ENCODE data around the gene BTBD18.

BTBD18 gene

GRCh38 chr11:57775491-57775890 lies 23.9 kb upstream of the BTBD18 start:
- no peak for DNase-seq (ENCODE audit: low spot score)

GRCh38 chr11:57773026-57773598 lies 21.5 kb upstream of the BTBD18 start:
- DNase-seq (ENCODE audit: low spot score): no peak

GRCh38 chr11:57772562-57772961 lies 20.9 kb upstream of the BTBD18 start:
- DNase-seq (ENCODE audit: low spot score): no peak

- no peak for DNase-seq (ENCODE audit: low spot score)
Observed at GRCh38 chr11:57771365-57771764, 19.7 kb upstream of the BTBD18 start.

- DNase-seq (ENCODE audit: low spot score): no peak
Observed at GRCh38 chr11:57770793-57771192, 19.2 kb upstream of the BTBD18 start.

- DNase-seq (ENCODE audit: low spot score): no peak
Observed at GRCh38 chr11:57764972-57765371, 13.4 kb upstream of the BTBD18 start.

- no peak for DNase-seq (ENCODE audit: low spot score)
Observed at GRCh38 chr11:57764566-57764965, 12.9 kb upstream of the BTBD18 start.

GRCh38 chr11:57764021-57764420 lies 12.4 kb upstream of the BTBD18 start:
- no peak for DNase-seq (ENCODE audit: low spot score)

GRCh38 chr11:57763568-57763967 lies 11.9 kb upstream of the BTBD18 start:
- no peak for DNase-seq (ENCODE audit: low spot score)

GRCh38 chr11:57762235-57762861 lies 10.7 kb upstream of the BTBD18 start:
- DNase-seq (ENCODE audit: low spot score): no peak

GRCh38 chr11:57761301-57762234 lies 9.9 kb upstream of the BTBD18 start, which contains the start of gene CTNND1:
Gene CTNND1 (plus strand): TSS chr11:57761802. CDS start chr11:57791479, 29,677 bp downstream.
- DNase-seq (ENCODE audit: low spot score): no peak

- no peak for DNase-seq (ENCODE audit: low spot score)
Observed at GRCh38 chr11:57758174-57758573, 6.6 kb upstream of the BTBD18 start.

GRCh38 chr11:57752954-57753353 lies 1.3 kb upstream of the BTBD18 start:
- no peak for DNase-seq (ENCODE audit: low spot score)

- no peak for DNase-seq (ENCODE audit: low spot score)
Observed at GRCh38 chr11:57751176-57751575, 443 bp downstream of the BTBD18 start.

- no peak for DNase-seq (ENCODE audit: low spot score)
Observed at GRCh38 chr11:57746920-57747319, 4.7 kb downstream of the BTBD18 start.

- no peak for DNase-seq (ENCODE audit: low spot score)
Observed at GRCh38 chr11:57745206-57745605, 6.4 kb downstream of the BTBD18 start.

- no peak for DNase-seq (ENCODE audit: low spot score)
Observed at GRCh38 chr11:57744357-57744756, 7.3 kb downstream of the BTBD18 start.

- no peak for DNase-seq (ENCODE audit: low spot score)
Observed at GRCh38 chr11:57742087-57742452, 9.5 kb downstream of the BTBD18 start.

GRCh38 chr11:57741132-57742086 lies 10.2 kb downstream of the BTBD18 start, which contains the start of gene SELENOH:
Gene SELENOH (plus strand): TSS chr11:57741491. CDS start chr11:57741596, 105 bp downstream.
- peak; percentile 93 for DNase-seq (ENCODE audit: low spot score)

GRCh38 chr11:57735619-57736298 lies 15.9 kb downstream of the BTBD18 start:
- no peak for DNase-seq (ENCODE audit: low spot score)

GRCh38 chr11:57732661-57733060 lies 19.0 kb downstream of the BTBD18 start:
- no peak for DNase-seq (ENCODE audit: low spot score)

Data from CD4-positive, alpha-beta T cell treated with Interleukin-2 at 100 ng/mL for 4 hours (primary cell).